Neural cell (in vitro differentiated cells): ENCODE measurements around the gene DKK1. TPM values are rescaled to one million over a fixed set of nuclear protein-coding genes. Genes with fewer than 3 reads are reported as not detected.

Experiments
- H2AFZ ChIP-seq: fragments of 200-600, 300-800 bp; sonication (generic), shearing (Covaris generic); 2 replicates; pipeline ENCODE4 v1.6.0; 2014; ENCODE audit warnings: low read depth, mild to moderate bottlenecking, antibody characterized with exemption, low read length, moderate library complexity
- H3F3A ChIP-seq: fragments of 200-600 bp; shearing (Covaris generic); 2 replicates; pipeline ENCODE4 v1.6.1; 2016; ENCODE audit warnings: mild to moderate bottlenecking, moderate library complexity, mixed read lengths, antibody characterized with exemption, low read length; ENCODE audit not compliant: insufficient read depth, poor library complexity, severe bottlenecking
- H3K27ac ChIP-seq: fragments of 200-600, 300-800 bp; sonication (generic), shearing (Covaris generic); 2 replicates; pipeline ENCODE4 v1.5.1; 2014; ENCODE audit warnings: mild to moderate bottlenecking, low read length, moderate library complexity
- H3K27me3 ChIP-seq: fragments of 300-800, 200-600 bp; sonication (generic), shearing (Covaris generic); 2 replicates; pipeline ENCODE4 v1.6.0; 2014; ENCODE audit warnings: mild to moderate bottlenecking, low read depth, low read length, moderate library complexity; ENCODE audit not compliant: insufficient read depth
- H3K36me3 ChIP-seq: fragments of 300-800, 200-600 bp; sonication (generic), shearing (Covaris generic); 2 replicates; pipeline ENCODE4 v1.5.1; 2014; ENCODE audit warnings: mild to moderate bottlenecking, antibody characterized with exemption, low read length, moderate library complexity; ENCODE audit not compliant: insufficient read depth
- H3K4me2 ChIP-seq: fragments of 300-800, 200-600 bp; sonication (generic), shearing (Covaris generic); 2 replicates; pipeline ENCODE4 v1.6.0; 2014; ENCODE audit warnings: mild to moderate bottlenecking, low read length
- H3K4me3 ChIP-seq: fragments of 300-800, 200-600 bp; sonication (generic), shearing (Covaris generic); 2 replicates; pipeline ENCODE4 v1.5.1; 2014; ENCODE audit warnings: mild to moderate bottlenecking, low read length, moderate library complexity
- H3K79me2 ChIP-seq: fragments of 200-600 bp; shearing (Covaris generic); replicated peaks from 2 replicates; pipeline ENCODE4 v1.6.0; 2014; ENCODE audit warnings: mild to moderate bottlenecking, low read length, moderate library complexity; ENCODE audit not compliant: insufficient read depth
- H3K9ac ChIP-seq: fragments of 300-800, 200-600 bp; sonication (generic), shearing (Covaris generic); 2 replicates; pipeline ENCODE4 v1.6.1; 2016; ENCODE audit warnings: mild to moderate bottlenecking, low read length, mixed read lengths
- H3K9me2 ChIP-seq: fragments of 200-600 bp; shearing (Covaris generic); 2 replicates; pipeline ENCODE4 v1.6.1; 2016; ENCODE audit warnings: mild to moderate bottlenecking, low read length, mixed read lengths; ENCODE audit not compliant: insufficient read depth
- H3K9me3 ChIP-seq: fragments of 200-600, 300-800 bp; sonication (generic), shearing (Covaris generic); 2 replicates; pipeline ENCODE4 v1.6.1; 2016; ENCODE audit warnings: mild to moderate bottlenecking, mixed run types, low read length, moderate library complexity, mixed read lengths
- H4K20me1 ChIP-seq: fragments of 200-600 bp; shearing (Covaris generic); 2 replicates; pipeline ENCODE4 v1.6.1; 2016; ENCODE audit warnings: mild to moderate bottlenecking, mixed run types; ENCODE audit not compliant: insufficient read depth
- CTCF ChIP-seq: fragments of 450-650 bp; IDR thresholded peaks from 2 replicates; pipeline ENCODE4 v1.5.1; 2014; ENCODE audit warnings: antibody characterized with exemption, mild to moderate bottlenecking, moderate library complexity; ENCODE audit not compliant: poor library complexity, severe bottlenecking
- EP300 ChIP-seq: fragments of 450-650 bp; conservative IDR thresholded peaks from 2 replicates; pipeline ENCODE4 v1.6.1; 2014; ENCODE audit warnings: antibody characterized with exemption, mild to moderate bottlenecking, moderate library complexity; ENCODE audit not compliant: poor library complexity, severe bottlenecking
- EZH2 ChIP-seq: fragments of 200-600, 300-800 bp; shearing (Covaris generic), sonication (generic); IDR thresholded peaks from 2 replicates; pipeline ENCODE4 v1.6.1; 2014; ENCODE audit warnings: antibody characterized with exemption, low read length, borderline replicate concordance, mild to moderate bottlenecking; ENCODE audit not compliant: insufficient read depth, poor library complexity, severe bottlenecking
- MXI1 ChIP-seq: fragments of 450-650 bp; conservative IDR thresholded peaks from 2 replicates; pipeline ENCODE4 v1.6.1; 2014; ENCODE audit warnings: antibody characterized with exemption, mild to moderate bottlenecking; ENCODE audit not compliant: poor library complexity, severe bottlenecking
- POLR2AphosphoS5 ChIP-seq: IDR thresholded peaks from 2 replicates; pipeline ENCODE4 v1.6.1; 2012
- RAD21 ChIP-seq: fragments of 450-650 bp; conservative IDR thresholded peaks from 2 replicates; pipeline ENCODE4 v1.6.1; 2014; ENCODE audit warnings: antibody characterized with exemption, mild to moderate bottlenecking, moderate library complexity
- REST ChIP-seq: IDR thresholded peaks from 2 replicates; pipeline ENCODE4 v1.6.1; 2012; ENCODE audit warnings: borderline replicate concordance
- SMC3 ChIP-seq: fragments of 450-650 bp; conservative IDR thresholded peaks from 2 replicates; pipeline ENCODE4 v1.6.1; 2014; ENCODE audit warnings: antibody characterized with exemption, mild to moderate bottlenecking, moderate library complexity; ENCODE audit not compliant: poor library complexity
- TAF1 ChIP-seq: IDR thresholded peaks from 2 replicates; pipeline ENCODE4 v1.6.1; 2012; ENCODE audit warnings: low read depth
- polyA plus RNA-seq: library from polyadenylated mRNA; depleted of rRNA; stranded (reverse); fragments of >200 nt; gene quantifications from 2 replicates; pipeline ENCODE4 v1.2.3, GENCODE V29; 2014

The DKK1 gene
- polyA plus RNA-seq, 1 donor from 2014 or later: 0.12 TPM

- TF ChIP-seq CTCF: no peak
Measured at GRCh38 chr10:52284416-52285013, 29.6 kb upstream of the DKK1 start (continued).

GRCh38 chr10:52287866-52288265 lies 26.2 kb upstream of the DKK1 start:
- Histone ChIP-seq H3K27ac (no peak overlapping the region), H2AFZ (no peak overlapping the region), H3K27me3 (no peaks in the 10 kb centered on the region), H3K9ac (no peak overlapping the region), H3K9me3 (no peaks in the 10 kb centered on the region), H3K36me3 (no peaks in the 10 kb centered on the region), H3K79me2 (no peaks in the 10 kb centered on the region), H3K4me3 (no peak overlapping the region), H4K20me1 (no peaks in the 10 kb centered on the region), H3K9me2 (no peaks in the 10 kb centered on the region), H3F3A (no peaks in the 10 kb centered on the region), H3K4me2 (no peak overlapping the region)
- TF ChIP-seq EZH2: no peak
- TF ChIP-seq EP300: no peak
- TF ChIP-seq RAD21: no peak
- no peak for TF ChIP-seq POLR2AphosphoS5
- no peak for TF ChIP-seq CTCF
- TF ChIP-seq SMC3: no peak
- no peak for TF ChIP-seq MXI1
- no peak for TF ChIP-seq TAF1
- TF ChIP-seq REST: no peak

- Histone ChIP-seq H3K27ac (no peak overlapping the region), H3K36me3 (no peaks in the 10 kb centered on the region), H3K79me2 (no peaks in the 10 kb centered on the region), H4K20me1 (no peaks in the 10 kb centered on the region), H3K4me3 (no peak overlapping the region), H3K4me2 (no peak overlapping the region), H3K9me3 (no peaks in the 10 kb centered on the region), H3K27me3 (no peaks in the 10 kb centered on the region), H3K9me2 (no peaks in the 10 kb centered on the region), H3K9ac (no peak overlapping the region), H3F3A (no peaks in the 10 kb centered on the region), H2AFZ (no peak overlapping the region)
- TF ChIP-seq EZH2 (no peak), CTCF (no peak), TAF1 (no peak), EP300 (no peak), REST (no peak), RAD21 (no peak), SMC3 (no peak), MXI1 (no peak), POLR2AphosphoS5 (no peak)
Measured at GRCh38 chr10:52297747-52298146, 16.3 kb upstream of the DKK1 start.
